ENCODE measurements around the gene RBM33.

Gene RBM33

DNA sequence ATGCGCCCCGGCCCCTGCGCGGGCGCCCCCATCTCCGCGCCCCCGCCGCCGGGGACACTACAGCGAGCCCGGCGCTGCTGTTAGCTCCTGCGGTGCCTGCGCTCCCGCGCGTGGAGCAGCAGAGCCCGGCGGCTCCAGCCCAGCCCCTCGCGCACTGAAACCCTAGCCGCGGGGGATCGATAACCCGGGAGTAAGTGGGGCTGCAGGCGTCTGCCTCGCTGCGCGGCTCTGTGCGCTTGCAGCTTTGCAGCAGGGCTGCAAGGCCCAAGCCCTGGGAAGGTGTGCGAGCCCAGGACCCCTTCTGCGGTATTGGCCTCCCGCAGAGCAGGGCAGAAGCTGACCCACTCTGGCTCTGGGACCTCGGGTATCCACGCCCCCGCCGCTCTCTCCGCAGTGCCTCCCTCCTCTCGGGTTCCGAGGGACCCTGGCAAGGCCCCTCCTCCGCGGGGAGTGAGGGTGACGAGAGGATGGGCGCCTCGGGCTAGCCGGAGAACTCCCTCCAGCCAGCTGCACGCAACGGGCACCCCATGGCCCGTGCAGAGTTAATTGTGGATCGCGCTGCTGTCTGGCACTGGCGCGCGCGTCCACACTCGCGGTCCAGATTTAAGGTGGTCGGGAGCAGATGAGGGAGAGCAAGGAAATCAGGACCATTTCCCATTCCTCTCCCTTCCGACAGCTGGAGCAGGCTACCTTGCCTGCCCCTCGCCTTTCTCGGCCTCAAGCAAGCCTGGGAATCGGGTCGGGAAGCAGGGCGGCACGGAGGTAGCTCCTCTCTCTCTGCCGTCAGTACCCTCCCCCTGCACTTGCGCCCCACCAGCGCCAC is 165.7 kb downstream of the RBM33 start:
- no peak for DNase-seq (ENCODE audit: low read depth)
- H3K4me3 ChIP-seq (ENCODE audit: low read depth, low read length): no peak overlapping the region
- in situ Hi-C loops (cut with HindIII; ENCODE audit: low sequenced_read_pairs): no loop called here
- TF ChIP-seq CTCF (IDR thresholded peaks at IDR 0.05; ENCODE audit: low read depth, low read length, missing control alignments): no peak

DNA sequence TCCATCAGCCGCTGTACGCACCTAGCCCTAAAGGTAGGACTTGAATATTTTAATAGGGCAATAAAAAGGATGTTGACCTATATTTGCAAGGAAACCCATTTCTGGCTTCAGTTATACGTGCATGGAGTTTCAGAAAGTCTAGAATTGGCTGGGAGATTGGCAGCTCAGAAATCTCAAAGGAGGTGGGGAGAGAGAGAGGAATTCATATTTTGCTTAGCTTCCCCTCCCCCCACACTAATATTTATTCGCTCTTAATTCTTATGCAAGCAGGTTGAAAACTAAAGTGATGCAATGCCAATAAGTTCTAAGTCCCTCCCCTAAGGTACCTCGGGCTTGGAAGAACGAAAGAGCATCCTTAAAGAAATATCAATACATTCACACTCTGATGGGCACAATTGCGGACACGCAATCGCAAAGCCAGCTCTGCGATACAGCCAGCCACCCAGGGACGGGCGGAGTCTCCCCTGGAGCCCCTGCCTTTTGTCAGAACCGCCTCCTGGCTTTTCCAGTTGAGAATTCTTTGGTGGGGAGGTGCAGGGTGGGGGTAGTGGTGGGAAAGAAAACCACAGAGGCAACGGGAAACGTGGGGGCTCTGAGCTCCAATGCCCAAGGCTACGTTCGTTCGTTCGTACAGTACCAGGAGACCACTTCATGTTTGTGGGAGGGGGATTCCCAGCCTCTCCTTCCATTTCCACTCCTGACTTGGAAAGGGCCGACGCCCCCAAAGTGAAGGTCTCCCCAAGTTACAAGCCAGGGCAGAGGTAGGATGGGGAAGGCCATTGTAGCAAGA is 166.5 kb downstream of the RBM33 start:
- DNase-seq (ENCODE audit: low read depth): no peak
- no peak overlapping the region for H3K4me3 ChIP-seq (ENCODE audit: low read depth, low read length)
- TF ChIP-seq CTCF (IDR thresholded peaks at IDR 0.05; ENCODE audit: low read depth, low read length, missing control alignments): no peak
- in situ Hi-C loops (cut with HindIII; ENCODE audit: low sequenced_read_pairs): no loop called here

DNA sequence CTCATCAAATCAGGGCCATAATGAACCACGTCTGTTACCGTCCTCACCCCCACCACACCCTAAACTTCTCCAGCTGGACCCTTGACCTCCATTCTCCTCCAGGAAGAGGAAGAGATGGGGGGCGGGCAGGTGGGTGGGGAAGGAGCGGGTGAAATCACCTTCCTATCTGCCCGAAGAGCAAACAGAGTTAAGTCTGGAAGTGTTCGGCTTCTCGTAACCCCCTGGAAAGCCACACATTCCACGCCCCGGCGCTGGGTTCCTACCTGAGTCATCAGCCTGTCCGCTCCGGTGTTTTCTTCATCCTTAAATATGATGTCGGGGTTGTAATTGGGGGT is 167.1 kb downstream of the RBM33 start:
- TF ChIP-seq CTCF (IDR thresholded peaks at IDR 0.05; ENCODE audit: low read depth, low read length, missing control alignments): no peak
- in situ Hi-C loops (cut with HindIII; ENCODE audit: low sequenced_read_pairs): no loop called here
- H3K4me3 ChIP-seq (ENCODE audit: low read depth, low read length): no peak overlapping the region
- no peak for DNase-seq (ENCODE audit: low read depth)

GRCh38 chr7:155811895-155812761 is 167.7 kb downstream of the RBM33 start, which contains the start of gene SHH:
TSS of gene SHH (minus strand) at chr7:155812463. CDS start at chr7:155812122, 341 bp downstream.
- peak within 1 kb of the TSS; percentile 25 for H3K4me3 ChIP-seq (ENCODE audit: low read depth, low read length)
- in situ Hi-C loops (cut with HindIII; ENCODE audit: low sequenced_read_pairs): no loop called here
- no peak for DNase-seq (ENCODE audit: low read depth)
- no peak for TF ChIP-seq CTCF (IDR thresholded peaks at IDR 0.05; ENCODE audit: low read depth, low read length, missing control alignments)

- in situ Hi-C loops (cut with HindIII; ENCODE audit: low sequenced_read_pairs): no loop called here
Measured at GRCh38 chr7:155813125-155813524, 168.7 kb downstream of the RBM33 start.

More at GRCh38 chr7:155813125-155813524, 168.7 kb downstream of the RBM33 start:
- no peak for DNase-seq (ENCODE audit: low read depth)
- H3K4me3 ChIP-seq (ENCODE audit: low read depth, low read length): no peak overlapping the region
- no peak for TF ChIP-seq CTCF (IDR thresholded peaks at IDR 0.05; ENCODE audit: low read depth, low read length, missing control alignments)
